Loucy (cell line): Measurements from ENCODE around the gene PSMB1.

Source experiments
- H2AFZ ChIP-seq: fragments of 200-600 bp; sonication (generic); 2 replicates; pipeline ENCODE4 v1.6.0; 2016; ENCODE audit warnings: antibody characterized with exemption, mild to moderate bottlenecking, low read length, moderate library complexity
- H3F3A ChIP-seq: fragments of 200-600 bp; 2 replicates; pipeline ENCODE4 v1.6.0; 2016; ENCODE audit warnings: antibody characterized with exemption, low read depth, mild to moderate bottlenecking
- H3K27me3 ChIP-seq: fragments of 200-600 bp; sonication (generic); 2 replicates; pipeline ENCODE4 v1.6.1; 2014; ENCODE audit warnings: low read length, mild to moderate bottlenecking; ENCODE audit not compliant: insufficient read depth, poor library complexity, severe bottlenecking
- H3K36me3 ChIP-seq: fragments of 200-600 bp; sonication (generic); 2 replicates; pipeline ENCODE4 v1.6.1; 2016; ENCODE audit warnings: low read length; ENCODE audit not compliant: insufficient read depth
- H3K4me1 ChIP-seq: fragments of 200-600 bp; sonication (generic); 2 replicates; pipeline ENCODE4 v1.5.1; 2014; ENCODE audit warnings: low read length, mild to moderate bottlenecking; ENCODE audit not compliant: insufficient read depth, poor library complexity, severe bottlenecking
- H3K4me2 ChIP-seq: fragments of 200-600 bp; sonication (generic); 2 replicates; pipeline ENCODE4 v1.6.0; 2014; ENCODE audit warnings: antibody characterized with exemption, low read length, low read depth, mild to moderate bottlenecking; ENCODE audit not compliant: poor library complexity, severe bottlenecking
- H3K4me3 ChIP-seq: fragments of 200-600 bp; sonication (generic); 2 replicates; pipeline ENCODE4 v1.5.1; 2014; ENCODE audit warnings: low read length, mild to moderate bottlenecking, mixed read lengths; ENCODE audit not compliant: poor library complexity, severe bottlenecking
- H3K79me2 ChIP-seq: fragments of 200-600 bp; sonication (generic); 2 replicates; pipeline ENCODE4 v1.6.1; 2014; ENCODE audit warnings: low read length; ENCODE audit not compliant: insufficient read depth
- H3K9ac ChIP-seq: fragments of 200-600 bp; sonication (generic); 2 replicates; pipeline ENCODE4 v1.6.0; 2014; ENCODE audit warnings: mild to moderate bottlenecking, low read depth, low read length, moderate library complexity; ENCODE audit not compliant: poor library complexity, severe bottlenecking
- H3K9me2 ChIP-seq: fragments of 200-600 bp; sonication (generic); replicated peaks from 2 replicates; pipeline ENCODE4 v1.6.1; 2016; ENCODE audit warnings: low read depth, low read length, mixed read lengths
- H3K9me3 ChIP-seq: fragments of 200-600 bp; sonication (generic); 2 replicates; pipeline ENCODE4 v1.6.1; 2014; ENCODE audit warnings: mild to moderate bottlenecking, antibody characterized with exemption, low read length, low read depth; ENCODE audit not compliant: insufficient read depth
- H4K20me1 ChIP-seq: fragments of 200-600 bp; sonication (generic); 2 replicates; pipeline ENCODE4 v1.6.0; 2014; ENCODE audit warnings: antibody characterized with exemption, low read length, mild to moderate bottlenecking; ENCODE audit not compliant: insufficient read depth, poor library complexity, severe bottlenecking
- EZH2phosphoT487 ChIP-seq: fragments of 200-600 bp; IDR thresholded peaks from 2 replicates; pipeline ENCODE4 v1.6.1; 2018; ENCODE audit warnings: antibody characterized with exemption, mild to moderate bottlenecking, moderate library complexity, borderline replicate concordance
- TF ChIP-seq, protein P1 (sequence below): fragments of 200-600 bp; sonication (generic); conservative IDR thresholded peaks from 2 replicates; pipeline ENCODE4 v1.5.1; 2014; ENCODE audit warnings: mild to moderate bottlenecking, antibody characterized with exemption, low read length

PSMB1 gene

GRCh38 chr6:170553534-170554012, 466 bp upstream of the PSMB1 start:
- Histone ChIP-seq H3K4me1 (peaks cover 57% of the 10 kb centered on the region), H3K9me3 (no peaks in the 10 kb centered on the region), H3K9ac (peak overlapping the region; percentile 91), H3K79me2 (peaks cover 84% of the 10 kb centered on the region), H3K36me3 (peaks cover under 1% of the 10 kb centered on the region; the same call in 1 of the 2 replicates), H3K4me2 (peak overlapping the region; percentile 94), H4K20me1 (peaks cover 66% of the 10 kb centered on the region), H2AFZ (peak overlapping the region; percentile 99), H3K4me3 (peak overlapping the region; percentile 95), H3F3A (no peaks in the 10 kb centered on the region; the same call in 1 of the 2 replicates), H3K27me3 (no peaks in the 10 kb centered on the region), H3K9me2 (no peaks in the 10 kb centered on the region)
- TF ChIP-seq, protein P1, sequence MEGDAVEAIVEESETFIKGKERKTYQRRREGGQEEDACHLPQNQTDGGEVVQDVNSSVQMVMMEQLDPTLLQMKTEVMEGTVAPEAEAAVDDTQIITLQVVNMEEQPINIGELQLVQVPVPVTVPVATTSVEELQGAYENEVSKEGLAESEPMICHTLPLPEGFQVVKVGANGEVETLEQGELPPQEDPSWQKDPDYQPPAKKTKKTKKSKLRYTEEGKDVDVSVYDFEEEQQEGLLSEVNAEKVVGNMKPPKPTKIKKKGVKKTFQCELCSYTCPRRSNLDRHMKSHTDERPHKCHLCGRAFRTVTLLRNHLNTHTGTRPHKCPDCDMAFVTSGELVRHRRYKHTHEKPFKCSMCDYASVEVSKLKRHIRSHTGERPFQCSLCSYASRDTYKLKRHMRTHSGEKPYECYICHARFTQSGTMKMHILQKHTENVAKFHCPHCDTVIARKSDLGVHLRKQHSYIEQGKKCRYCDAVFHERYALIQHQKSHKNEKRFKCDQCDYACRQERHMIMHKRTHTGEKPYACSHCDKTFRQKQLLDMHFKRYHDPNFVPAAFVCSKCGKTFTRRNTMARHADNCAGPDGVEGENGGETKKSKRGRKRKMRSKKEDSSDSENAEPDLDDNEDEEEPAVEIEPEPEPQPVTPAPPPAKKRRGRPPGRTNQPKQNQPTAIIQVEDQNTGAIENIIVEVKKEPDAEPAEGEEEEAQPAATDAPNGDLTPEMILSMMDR = no peak
- no peak for TF ChIP-seq EZH2phosphoT487

- H3K9ac ChIP-seq = no peak overlapping the region
- no peaks in the 10 kb centered on the region for H3K9me2 ChIP-seq
- H3K9me3 ChIP-seq = no peaks in the 10 kb centered on the region
- peaks cover 26% of the 10 kb centered on the region for H3K4me1 ChIP-seq
- H3K36me3 ChIP-seq = peaks cover 76% of the 10 kb centered on the region
- no peak overlapping the region for H2AFZ ChIP-seq
- no peak overlapping the region for H3K4me3 ChIP-seq
- no peak for TF ChIP-seq EZH2phosphoT487
- TF ChIP-seq, protein P1 = no peak
- H3K79me2 ChIP-seq = peaks cover 57% of the 10 kb centered on the region
- H3K4me2 ChIP-seq = no peak overlapping the region
- H4K20me1 ChIP-seq = peaks cover 59% of the 10 kb centered on the region
- H3K27me3 ChIP-seq = no peaks in the 10 kb centered on the region
- H3F3A ChIP-seq = no peaks in the 10 kb centered on the region
Observed at GRCh38 chr6:170545405-170545804, 7.7 kb downstream of the PSMB1 start.

DNA sequence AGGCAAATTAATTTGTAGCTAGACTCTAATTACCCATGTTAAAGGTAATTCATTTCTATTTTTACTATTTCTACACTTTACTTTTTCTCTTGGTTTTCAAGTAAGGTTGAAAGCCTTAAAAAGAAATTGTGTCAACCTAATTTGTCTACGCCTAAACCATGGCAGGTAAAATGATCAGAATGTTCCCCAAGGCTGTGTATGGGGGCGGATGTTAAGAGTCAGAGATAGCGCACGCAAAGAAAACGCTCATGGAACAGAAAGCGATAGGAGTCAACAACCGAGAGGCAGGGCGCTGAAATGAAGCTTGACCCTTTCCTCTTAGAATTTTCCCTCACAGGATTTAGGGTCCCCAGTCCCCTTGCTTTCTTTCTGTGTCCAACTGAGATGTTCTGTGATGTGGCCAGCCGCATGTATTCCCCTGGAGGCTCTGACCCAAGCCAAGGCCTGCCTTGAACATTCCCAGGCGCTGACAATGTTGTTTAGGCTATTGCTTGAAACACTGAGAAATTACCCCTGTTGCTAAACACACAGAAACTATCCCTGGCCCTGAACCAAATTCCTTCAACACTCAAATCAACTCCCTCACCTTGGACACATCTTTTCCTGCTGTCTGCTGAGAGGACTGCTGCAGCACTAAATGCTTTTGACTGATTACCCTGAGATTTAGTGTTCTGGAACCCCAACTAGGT, 10.9 kb downstream of the PSMB1 start:
- H3K27me3 ChIP-seq = no peaks in the 10 kb centered on the region
- no peaks in the 10 kb centered on the region for H3K9me2 ChIP-seq
- H3K9me3 ChIP-seq = no peaks in the 10 kb centered on the region
- H3F3A ChIP-seq = no peaks in the 10 kb centered on the region
- peaks cover 9% of the 10 kb centered on the region for H3K4me1 ChIP-seq
- peaks cover 94% of the 10 kb centered on the region for H3K36me3 ChIP-seq
- H4K20me1 ChIP-seq = peaks cover 38% of the 10 kb centered on the region
- no peak overlapping the region for H3K9ac ChIP-seq
- no peak overlapping the region for H3K4me2 ChIP-seq
- peaks cover 38% of the 10 kb centered on the region for H3K79me2 ChIP-seq
- no peak overlapping the region for H2AFZ ChIP-seq
- no peak for TF ChIP-seq EZH2phosphoT487
- TF ChIP-seq, protein P1 = no peak
- no peak overlapping the region for H3K4me3 ChIP-seq
